Prostate gland (tissue), 2 donors: ENCODE data around the gene TSPOAP1. TPM values are rescaled to one million over a fixed set of nuclear protein-coding genes. Genes with fewer than 3 reads are reported as not detected.

ENCODE experiments used
- DNase-seq: peaks from one replicate; pipeline ENCODE4 v3.0.0-alpha.2; 2019; ENCODE audit warnings: low spot score
- H3K27ac ChIP-seq, 2 donors: fragments of 200-600 bp; sonication (generic); 2 replicates each; pipeline ENCODE4 v1.5.1; 2017 to 2019
- H3K27me3 ChIP-seq: fragments of 200-600 bp; sonication (generic); replicated peaks from 2 replicates; pipeline ENCODE4 v1.5.1; 2019; ENCODE audit not compliant: insufficient read depth
- H3K36me3 ChIP-seq, 2 donors: fragments of 200-600 bp; sonication (generic); 1 replicate in 1 of 2; 2 replicates in 1 of 2; pipeline versions ENCODE4 v1.5.1 to v1.8.1; 2017 to 2019
- H3K4me1 ChIP-seq: fragments of 200-600 bp; sonication (generic); replicated peaks from 2 replicates; pipeline ENCODE4 v1.5.1; 2019
- H3K4me3 ChIP-seq, 2 donors: fragments of 200-600 bp; sonication (generic); 2 replicates each; pipeline ENCODE4 v1.5.1; 2017 to 2019
- H3K9me3 ChIP-seq: fragments of 200-600 bp; sonication (generic); 2 replicates; pipeline ENCODE4 v1.5.1; 2017
- CTCF ChIP-seq, 4 experiments: fragments of 200-600 bp in 2 of 4; fragments of 450-650 bp in 2 of 4; sonication (generic) in 2 of 4; IDR thresholded peaks; 1 replicate in 3 of 4; 2 replicates in 1 of 4; pipeline ENCODE4 v1.5.1; 2016 to 2019; ENCODE audit warnings: antibody characterized with exemption in 4 of 4, mild to moderate bottlenecking in 2 of 4, moderate library complexity in 2 of 4
- POLR2A ChIP-seq: fragments of 450-650 bp; IDR thresholded peaks from one replicate; pipeline ENCODE4 v1.6.1; 2016; ENCODE audit warnings: antibody characterized with exemption, mild to moderate bottlenecking
- POLR2AphosphoS5 ChIP-seq: sonication (generic); formaldehyde crosslinking; IDR thresholded peaks from one replicate; pipeline ENCODE4 v1.6.1; 2017; ENCODE audit warnings: antibody characterized with exemption
- WGBS: methylation state at CpG from one replicate; pipeline ENCODE4 v1.1.5; 2018; 5-methylcytosine and 5-hydroxymethylcytosine counted together
- intact Hi-C: fragments of 100-400 bp; cut with DNase I; formaldehyde crosslinking; loops from one replicate; pipeline ENCODE4 v1.14.2; 2022
- total RNA-seq, 2 donors: library from RNA; depleted of rRNA; stranded (reverse); fragments of >200 nt; gene quantifications; one replicate each; pipeline ENCODE4 v1.1.0, GENCODE V29; 2016

The TSPOAP1 gene
- total RNA-seq, 2 donors from 2014 or later = 22.7 to 26.5 TPM

GRCh38 chr17:58321571-58322525 lies 6.7 kb downstream of the TSPOAP1 start:
- H3K4me3 ChIP-seq = no peak overlapping the region
- H3K27me3 ChIP-seq = no peaks in the 10 kb centered on the region
- H3K9me3 ChIP-seq = no peaks in the 10 kb centered on the region
- H3K4me1 ChIP-seq = no peaks in the 10 kb centered on the region
- 91% methylated on average over 18 of the region's 18 CpGs for WGBS
- no peak for TF ChIP-seq POLR2A
- TF ChIP-seq POLR2AphosphoS5 = no peak
- no peak for TF ChIP-seq CTCF (IDR thresholded peaks at IDR 0.05)
- H3K36me3 ChIP-seq = no peaks in the 10 kb centered on the region
- no peak for DNase-seq
- H3K27ac ChIP-seq = no peak overlapping the region
- intact Hi-C loops = loop anchor here (5.0 kb wide), 1 partner anchor 95 kb away; the partner anchor contains the start of gene RNF43

GRCh38 chr17:58320570-58321323 lies 7.8 kb downstream of the TSPOAP1 start:
- no peaks in the 10 kb centered on the region for H3K27me3 ChIP-seq
- H3K36me3 ChIP-seq = no peaks in the 10 kb centered on the region
- no peaks in the 10 kb centered on the region for H3K9me3 ChIP-seq
- H3K4me3 ChIP-seq = no peak overlapping the region
- no peak overlapping the region for H3K27ac ChIP-seq
- no peak for DNase-seq
- intact Hi-C loops = loop anchor here (5.0 kb wide), 1 partner anchor 97 kb away; the partner anchor contains the start of gene RNF43
- TF ChIP-seq POLR2A (no peak), POLR2AphosphoS5 (no peak), CTCF (IDR thresholded peaks at IDR 0.05) (no peak)
- no peaks in the 10 kb centered on the region for H3K4me1 ChIP-seq
- 88% methylated on average over 9 of the region's 9 CpGs for WGBS

GRCh38 chr17:58320163-58320558 lies 8.4 kb downstream of the TSPOAP1 start:
- Histone ChIP-seq H3K4me1 (no peaks in the 10 kb centered on the region), H3K4me3 (no peak overlapping the region), H3K36me3 (no peaks in the 10 kb centered on the region), H3K9me3 (no peaks in the 10 kb centered on the region), H3K27me3 (no peaks in the 10 kb centered on the region), H3K27ac (no peak overlapping the region)
- DNase-seq = no peak
- WGBS = 97% methylated on average over 7 of the region's 7 CpGs
- TF ChIP-seq CTCF (IDR thresholded peaks at IDR 0.05) (no peak), POLR2A (no peak), POLR2AphosphoS5 (no peak)
- intact Hi-C loops = loop anchor here (5.0 kb wide), 1 partner anchor 97 kb away; the partner anchor contains the start of gene RNF43

- H3K27ac ChIP-seq = no peak overlapping the region
- no peak for DNase-seq
- TF ChIP-seq CTCF (IDR thresholded peaks at IDR 0.05) (no peak), POLR2A (no peak)
- 85% methylated on average over 19 of the region's 25 CpGs for WGBS
- no peak overlapping the region for H3K4me3 ChIP-seq
- H3K4me1 ChIP-seq = no peaks in the 10 kb centered on the region
- intact Hi-C loops = loop anchor here (5.0 kb wide), 1 partner anchor 98 kb away; the partner anchor contains the start of gene RNF43
- H3K27me3 ChIP-seq = no peaks in the 10 kb centered on the region
- no peaks in the 10 kb centered on the region for H3K9me3 ChIP-seq
- no peaks in the 10 kb centered on the region for H3K36me3 ChIP-seq
These were observed 9.1 kb downstream of the TSPOAP1 start for GRCh38 chr17:58319173-58320162.
